SU-DHL-6 (cell line): ENCODE results near the gene PREX1.

ENCODE experiments used
- H2AFZ ChIP-seq: fragments of 200-600 bp; sonication (generic); 2 replicates; pipeline ENCODE4 v1.6.1; 2014; ENCODE audit warnings: low read depth, mild to moderate bottlenecking, moderate library complexity, mixed read lengths, antibody characterized with exemption, low read length; ENCODE audit not compliant: severe bottlenecking
- H3F3A ChIP-seq: fragments of 200-600 bp; shearing (Covaris generic); 2 replicates; pipeline ENCODE4 v1.6.0; 2016; ENCODE audit warnings: antibody characterized with exemption, mild to moderate bottlenecking; ENCODE audit not compliant: insufficient read depth
- H3K27ac ChIP-seq: fragments of 200-600 bp; sonication (generic); 2 replicates; pipeline ENCODE4 v1.5.1; 2016; ENCODE audit warnings: low read depth, mild to moderate bottlenecking, low read length, moderate library complexity, mixed read lengths
- H3K27me3 ChIP-seq: fragments of 200-600 bp; sonication (generic), shearing (Covaris generic); 2 replicates; pipeline ENCODE4 v1.6.0; 2014; ENCODE audit warnings: mild to moderate bottlenecking, low read length
- H3K36me3 ChIP-seq: fragments of 200-600 bp; sonication (generic); 2 replicates; pipeline ENCODE4 v1.6.1; 2014; ENCODE audit warnings: mild to moderate bottlenecking, low read length, mixed read lengths
- H3K4me2 ChIP-seq: fragments of 300-600, 200-600 bp; shearing (Covaris generic), sonication (generic); 2 replicates; pipeline ENCODE4 v1.6.0; 2014; ENCODE audit warnings: low read length, low read depth, mild to moderate bottlenecking; ENCODE audit not compliant: poor library complexity, severe bottlenecking
- H3K4me3 ChIP-seq: fragments of 200-600 bp; sonication (generic); 2 replicates; pipeline ENCODE4 v1.5.1; 2014; ENCODE audit warnings: antibody characterized with exemption, low read length, mild to moderate bottlenecking, mixed read lengths; ENCODE audit not compliant: insufficient read depth, poor library complexity, severe bottlenecking
- H3K79me2 ChIP-seq: fragments of 200-600 bp; sonication (generic); 2 replicates; pipeline ENCODE4 v1.6.1; 2014; ENCODE audit warnings: mild to moderate bottlenecking, low read length, moderate library complexity; ENCODE audit not compliant: insufficient read depth
- H3K9ac ChIP-seq: fragments of 200-600 bp; sonication (generic); 2 replicates; pipeline ENCODE4 v1.7.0; 2014; ENCODE audit warnings: mild to moderate bottlenecking, low read length
- H3K9me2 ChIP-seq: fragments of 200-600 bp; sonication (generic); replicated peaks from 2 replicates; pipeline ENCODE4 v1.6.1; 2014; ENCODE audit warnings: low read length; ENCODE audit not compliant: insufficient read depth
- H3K9me3 ChIP-seq: fragments of 200-600 bp; sonication (generic); 2 replicates; pipeline ENCODE4 v1.6.1; 2014; ENCODE audit warnings: low read length, mixed read lengths; ENCODE audit not compliant: insufficient read depth
- H4K20me1 ChIP-seq: fragments of 200-600 bp; sonication (generic); 2 replicates; pipeline ENCODE4 v1.6.1; 2014; ENCODE audit warnings: low read depth, mild to moderate bottlenecking, antibody characterized with exemption, low read length, moderate library complexity, mixed read lengths
- EZH2phosphoT487 ChIP-seq: fragments of 200-600 bp; sonication (generic), shearing (Covaris generic); conservative IDR thresholded peaks from 2 replicates; pipeline ENCODE4 v1.6.1; 2018; ENCODE audit warnings: mild to moderate bottlenecking, antibody characterized with exemption, low read length, moderate library complexity, mixed read lengths
- TF ChIP-seq, protein P1 (sequence below): fragments of 200-600 bp; sonication (generic); IDR thresholded peaks from one replicate; pipeline ENCODE4 v1.5.1; 2017; ENCODE audit warnings: antibody characterized with exemption, mild to moderate bottlenecking, low read length, moderate library complexity; ENCODE audit not compliant: insufficient read depth, poor library complexity, severe bottlenecking

The PREX1 gene

GRCh38 chr20:48629069-48629959 lies 198.5 kb downstream of the PREX1 start:
- no peak for TF ChIP-seq EZH2phosphoT487
- TF ChIP-seq, protein P1, sequence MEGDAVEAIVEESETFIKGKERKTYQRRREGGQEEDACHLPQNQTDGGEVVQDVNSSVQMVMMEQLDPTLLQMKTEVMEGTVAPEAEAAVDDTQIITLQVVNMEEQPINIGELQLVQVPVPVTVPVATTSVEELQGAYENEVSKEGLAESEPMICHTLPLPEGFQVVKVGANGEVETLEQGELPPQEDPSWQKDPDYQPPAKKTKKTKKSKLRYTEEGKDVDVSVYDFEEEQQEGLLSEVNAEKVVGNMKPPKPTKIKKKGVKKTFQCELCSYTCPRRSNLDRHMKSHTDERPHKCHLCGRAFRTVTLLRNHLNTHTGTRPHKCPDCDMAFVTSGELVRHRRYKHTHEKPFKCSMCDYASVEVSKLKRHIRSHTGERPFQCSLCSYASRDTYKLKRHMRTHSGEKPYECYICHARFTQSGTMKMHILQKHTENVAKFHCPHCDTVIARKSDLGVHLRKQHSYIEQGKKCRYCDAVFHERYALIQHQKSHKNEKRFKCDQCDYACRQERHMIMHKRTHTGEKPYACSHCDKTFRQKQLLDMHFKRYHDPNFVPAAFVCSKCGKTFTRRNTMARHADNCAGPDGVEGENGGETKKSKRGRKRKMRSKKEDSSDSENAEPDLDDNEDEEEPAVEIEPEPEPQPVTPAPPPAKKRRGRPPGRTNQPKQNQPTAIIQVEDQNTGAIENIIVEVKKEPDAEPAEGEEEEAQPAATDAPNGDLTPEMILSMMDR = no peak
- no peaks in the 10 kb centered on the region for H4K20me1 ChIP-seq
- H3K9me3 ChIP-seq = no peaks in the 10 kb centered on the region
- no peaks in the 10 kb centered on the region for H3K79me2 ChIP-seq
- H3K4me2 ChIP-seq = no peak overlapping the region
- no peaks in the 10 kb centered on the region for H3K36me3 ChIP-seq
- H3K27me3 ChIP-seq = no peaks in the 10 kb centered on the region
- no peak overlapping the region for H3K27ac ChIP-seq
- H3K9ac ChIP-seq = no peak overlapping the region
- no peak overlapping the region for H3K4me3 ChIP-seq
- H3K9me2 ChIP-seq = no peaks in the 10 kb centered on the region
- H2AFZ ChIP-seq = no peak overlapping the region
- no peaks in the 10 kb centered on the region for H3F3A ChIP-seq

GRCh38 chr20:48627737-48628128 lies 200.1 kb downstream of the PREX1 start:
- H3K9ac ChIP-seq = no peak overlapping the region

GRCh38 chr20:48626938-48627736 lies 200.7 kb downstream of the PREX1 start:
- Histone ChIP-seq H4K20me1 (no peaks in the 10 kb centered on the region), H3K79me2 (no peaks in the 10 kb centered on the region), H3K36me3 (no peaks in the 10 kb centered on the region), H3F3A (no peaks in the 10 kb centered on the region), H3K27ac (no peak overlapping the region), H3K4me3 (no peak overlapping the region), H3K9me2 (no peaks in the 10 kb centered on the region), H2AFZ (no peak overlapping the region), H3K9ac (no peak overlapping the region), H3K9me3 (no peaks in the 10 kb centered on the region), H3K4me2 (no peak overlapping the region), H3K27me3 (no peaks in the 10 kb centered on the region)
- TF ChIP-seq, protein P1 = no peak
- no peak for TF ChIP-seq EZH2phosphoT487

More at GRCh38 chr20:48627737-48628128, 200.1 kb downstream of the PREX1 start:
- no peaks in the 10 kb centered on the region for H3K9me3 ChIP-seq
- no peak overlapping the region for H3K4me3 ChIP-seq
- no peak overlapping the region for H3K4me2 ChIP-seq
- no peak for TF ChIP-seq EZH2phosphoT487
- TF ChIP-seq, protein P1 = no peak
- no peaks in the 10 kb centered on the region for H3K9me2 ChIP-seq
- H2AFZ ChIP-seq = no peak overlapping the region
- H3F3A ChIP-seq = no peaks in the 10 kb centered on the region
- H3K27ac ChIP-seq = no peak overlapping the region
- no peaks in the 10 kb centered on the region for H3K79me2 ChIP-seq
- H3K36me3 ChIP-seq = no peaks in the 10 kb centered on the region
- H3K27me3 ChIP-seq = no peaks in the 10 kb centered on the region
- H4K20me1 ChIP-seq = no peaks in the 10 kb centered on the region
